SIG-M5 treated with dmso at 0.1 percent for 504 hours (cell line): Measurements from ENCODE around the gene SPATC1L.

Source experiments
- DNase-seq: peaks from one replicate; lab custom pipeline; 2025; ENCODE audit not compliant: unreplicated experiment; lab: John Stamatoyannopoulos, UW

The SPATC1L gene

GRCh38 chr21:46111193-46111571 lies 73.1 kb downstream of the SPATC1L start:
- no peak for DNase-seq
